Right lobe of liver (tissue), 6 donors: ENCODE results near the gene PTPRN2. TPM values are rescaled to one million over a fixed set of nuclear protein-coding genes. Genes with fewer than 3 reads are reported as not detected.
A peak's percentile ranks its signal among the peaks of the same experiment; 100 is the strongest.

Experiments
- ATAC-seq, 4 donors: fragments of 200-7000 bp; cut with Tn5 transposase; one replicate each; pipeline ENCODE4 v1.9.1; 2020; ENCODE audit warnings: mild to moderate bottlenecking in 4 of 4, moderate library complexity in 4 of 4
- DNase-seq, 3 donors: peaks; one replicate each; pipeline ENCODE4 v3.0.0-alpha.2; 2020
- H3K27ac ChIP-seq, 3 donors: fragments of 200-600 bp; one replicate each; pipeline ENCODE4 v1.8.0; 2022
- H3K27me3 ChIP-seq, 2 donors: fragments of 200-600 bp; one replicate each; pipeline ENCODE4 v1.8.0; 2022
- H3K36me3 ChIP-seq, 4 donors: fragments of 200-600 bp; sonication (generic) in 1 of 4; one replicate each; pipeline versions ENCODE4 v1.5.1 to v1.8.0; 2017 to 2022; ENCODE audit warnings: control low read depth in 1 of 4
- H3K4me1 ChIP-seq, 4 donors: fragments of 200-600 bp; sonication (generic) in 1 of 4; one replicate each; pipeline versions ENCODE4 v1.5.1 to v1.8.0; 2017 to 2022; ENCODE audit warnings: control low read depth in 1 of 4
- H3K4me3 ChIP-seq, 3 donors: fragments of 200-600 bp; one replicate each; pipeline ENCODE4 v1.8.0; 2022
- H3K9me3 ChIP-seq, 4 donors: fragments of 200-600 bp; sonication (generic) in 1 of 4; one replicate each; pipeline versions ENCODE4 v1.5.1 to v1.8.0; 2017 to 2022; ENCODE audit warnings: control low read depth in 1 of 4
- CTCF ChIP-seq, 4 donors: fragments of 200-600 bp in 3 of 4; fragments of 450-650 bp in 1 of 4; IDR thresholded peaks; one replicate each; pipeline versions ENCODE4 v1.5.1 to v1.8.0; 2016 to 2022; ENCODE audit warnings: antibody characterized with exemption in 4 of 4, mild to moderate bottlenecking in 2 of 4
- POLR2A ChIP-seq: fragments of 450-650 bp; IDR thresholded peaks from one replicate; pipeline ENCODE4 v1.6.1; 2017; ENCODE audit warnings: antibody characterized with exemption, mild to moderate bottlenecking
- WGBS: methylation state at CpG from one replicate; pipeline ENCODE4 v1.1.6; 2018; ENCODE audit warnings: low coverage, low lambda C conversion rate; ENCODE audit not compliant: insufficient coverage; ENCODE audit errors: missing lambda C conversion rate; 5-methylcytosine and 5-hydroxymethylcytosine counted together
- intact Hi-C, 2 donors: fragments of 100-400 bp; cut with DNase I; formaldehyde crosslinking; loops; one replicate each; pipeline versions ENCODE4 v1.11.2 to v1.14.1; 2022
- total RNA-seq, 6 experiments: library from RNA; depleted of rRNA in 2 of 6; stranded (reverse); fragments of >200 nt in 2 of 6; fragmentation: NEBNext Ultra II Directional in 3 of 6; extraction: Animal tissue kit (Norgen Biotek cat#: 25700) in 3 of 6; gene quantifications; one replicate each; pipeline versions ENCODE4 v1.1.0 to v1.2.4, GENCODE V29; 2016 to 2023
- donor health status: DM: no; HTN: yes; CAD: no.
- donor health status: DM: no; HTN: no; CAD: no.
- donor health status: DM: no; HTN: no; CAD: no.
- donor health status: DM: no; HTN: yes; CAD: no.
- donor health status: DM: no; HTN: yes; CAD: no.

PTPRN2 gene
- total RNA-seq, 6 experiments from 2014 or later, result 0.15 to 0.87 (median 0.67) TPM

GRCh38 chr7:157791666-157792065, 796.0 kb downstream of the PTPRN2 start:
- Histone ChIP-seq H3K9me3 (no peaks in the 10 kb centered on the region), H3K27me3 (no peaks in the 10 kb centered on the region), H3K4me3 (no peak overlapping the region), H3K27ac (no peak overlapping the region), H3K36me3 (no peaks in the 10 kb centered on the region), H3K4me1 (no peaks in the 10 kb centered on the region)
- intact Hi-C loops, result no loop called here
- ATAC-seq (no peak), DNase-seq (no peak)
- WGBS, result 80% methylated on average over 8 of the region's 16 CpGs
- TF ChIP-seq CTCF (IDR thresholded peaks at IDR 0.05), result no peak
- no peak for TF ChIP-seq POLR2A

DNA sequence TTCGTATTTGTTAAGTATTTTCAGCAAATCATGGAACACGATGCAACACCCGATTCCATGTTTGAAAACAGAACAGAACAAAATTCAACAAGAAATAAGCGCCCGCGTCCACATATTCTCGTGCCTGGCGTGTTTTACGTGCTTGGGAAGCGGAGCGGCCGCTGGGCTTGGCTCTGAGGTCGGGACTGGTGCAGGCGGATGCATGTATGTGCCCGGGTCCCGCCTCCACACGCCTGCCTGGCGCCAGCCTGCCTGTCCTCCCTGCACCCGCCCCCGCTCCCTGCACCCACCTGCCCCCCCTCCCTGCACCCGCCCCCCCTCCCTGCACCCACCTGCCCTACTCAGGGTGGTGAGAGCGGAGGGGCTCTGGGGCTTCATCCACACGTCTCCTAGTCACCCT, 796.4 kb downstream of the PTPRN2 start:
- Histone ChIP-seq H3K36me3 (no peaks in the 10 kb centered on the region), H3K9me3 (no peaks in the 10 kb centered on the region), H3K4me3 (no peak overlapping the region), H3K27ac (no peak overlapping the region), H3K4me1 (no peaks in the 10 kb centered on the region), H3K27me3 (no peaks in the 10 kb centered on the region)
- intact Hi-C loops, result no loop called here
- DNase-seq (no peak), ATAC-seq (no peak)
- WGBS, result 78% methylated on average over 12 of the region's 23 CpGs
- TF ChIP-seq POLR2A (no peak), CTCF (IDR thresholded peaks at IDR 0.05) (no peak)

DNA sequence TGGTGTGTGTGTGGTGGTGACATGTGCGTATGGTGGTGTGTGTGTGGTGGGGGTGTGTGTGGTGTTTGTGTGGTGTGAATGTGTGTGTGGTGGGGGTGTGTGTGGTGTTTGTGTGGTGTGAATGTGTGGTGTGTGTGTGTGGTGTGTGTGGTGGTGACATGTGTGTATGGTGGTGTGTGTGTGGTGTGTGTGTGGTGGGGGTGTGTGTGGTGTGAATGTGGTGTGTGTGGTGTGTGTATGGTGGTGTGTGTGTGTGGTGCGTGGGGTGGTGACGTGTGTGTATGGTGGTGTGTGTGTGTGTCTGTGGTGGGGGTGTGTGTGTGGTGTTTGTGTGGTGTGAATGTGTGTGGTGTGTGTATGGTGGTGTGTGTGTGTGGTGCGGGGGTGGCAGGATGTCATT, 797.7 kb downstream of the PTPRN2 start:
- Histone ChIP-seq H3K36me3 (no peaks in the 10 kb centered on the region), H3K4me3 (no peak overlapping the region), H3K9me3 (no peaks in the 10 kb centered on the region), H3K27ac (no peak overlapping the region), H3K4me1 (no peaks in the 10 kb centered on the region), H3K27me3 (no peaks in the 10 kb centered on the region)
- peak in 1 of 3 donors; percentile 39 for DNase-seq
- no peak for ATAC-seq
- intact Hi-C loops, result no loop called here
- WGBS, result 78% methylated on average over 3 of the region's 4 CpGs
- TF ChIP-seq POLR2A, result no peak

GRCh38 chr7:157789094-157789493, 798.5 kb downstream of the PTPRN2 start:
- Histone ChIP-seq H3K4me1 (no peaks in the 10 kb centered on the region), H3K27ac (no peak overlapping the region), H3K4me3 (no peak overlapping the region), H3K36me3 (no peaks in the 10 kb centered on the region), H3K9me3 (no peaks in the 10 kb centered on the region), H3K27me3 (no peaks in the 10 kb centered on the region)
- 70% methylated on average over 2 of the region's 12 CpGs for WGBS
- TF ChIP-seq POLR2A (no peak), CTCF (IDR thresholded peaks at IDR 0.05) (no peak)
- intact Hi-C loops, result no loop called here
- DNase-seq (peak in 1 of 3 donors; percentile 42), ATAC-seq (no peak)

- no peaks in the 10 kb centered on the region for H3K27me3 ChIP-seq
- no peaks in the 10 kb centered on the region for H3K9me3 ChIP-seq
- intact Hi-C loops, result no loop called here
- no peaks in the 10 kb centered on the region for H3K4me1 ChIP-seq
- no peak overlapping the region for H3K27ac ChIP-seq
- DNase-seq, result peak in 1 of 3 donors; percentile 26
- TF ChIP-seq CTCF (IDR thresholded peaks at IDR 0.05) (no peak), POLR2A (no peak)
- H3K4me3 ChIP-seq, result no peak overlapping the region
- ATAC-seq, result no peak
- no peaks in the 10 kb centered on the region for H3K36me3 ChIP-seq
- no CpG with 5 or more reads among the region's 12 CpGs for WGBS
Measured at GRCh38 chr7:157788573-157788972, 799.0 kb downstream of the PTPRN2 start.
